Liver (tissue), 3 donors: Measurements from ENCODE around the gene SEC24C.

Experiments
- ATF3 ChIP-seq: IDR thresholded peaks from 2 replicates; pipeline ENCODE4 v1.6.1; 2016; ENCODE audit warnings: antibody characterized with exemption
- CTCF ChIP-seq: fragments of 150-350 bp; IDR thresholded peaks from 2 replicates; pipeline ENCODE4 v1.5.1; 2017; ENCODE audit warnings: improper control_type of control experiment, low read depth, low read length; ENCODE audit not compliant: missing input control
- FOXA1 ChIP-seq: IDR thresholded peaks from 2 replicates; pipeline ENCODE4 v1.6.1; 2016; ENCODE audit warnings: antibody characterized with exemption
- GABPA ChIP-seq, 2 donors: IDR thresholded peaks in 1 of 2; conservative IDR thresholded peaks in 1 of 2; 2 replicates each; pipeline ENCODE4 v1.6.1; 2016; ENCODE audit warnings: antibody characterized with exemption in 2 of 2, mild to moderate bottlenecking in 1 of 2, moderate library complexity in 1 of 2
- HNF4G ChIP-seq: IDR thresholded peaks from 2 replicates; pipeline ENCODE4 v1.6.1; 2016; ENCODE audit warnings: antibody characterized with exemption
- MAX ChIP-seq: IDR thresholded peaks from 2 replicates; pipeline ENCODE4 v1.6.1; 2016; ENCODE audit warnings: antibody characterized with exemption
- NR2F2 ChIP-seq: IDR thresholded peaks from 2 replicates; pipeline ENCODE4 v1.6.1; 2016; ENCODE audit warnings: antibody characterized with exemption
- RAD21 ChIP-seq, 2 donors: IDR thresholded peaks; 2 replicates each; pipeline ENCODE4 v1.6.1; 2016; ENCODE audit warnings: antibody characterized with exemption in 2 of 2, mild to moderate bottlenecking in 2 of 2
- REST ChIP-seq: IDR thresholded peaks from 2 replicates; pipeline ENCODE4 v1.6.1; 2016; ENCODE audit warnings: antibody characterized with exemption, mild to moderate bottlenecking
- SP1 ChIP-seq: IDR thresholded peaks from 2 replicates; pipeline ENCODE4 v1.6.1; 2018; ENCODE audit warnings: antibody characterized with exemption, mild to moderate bottlenecking
- TAF1 ChIP-seq: conservative IDR thresholded peaks from 2 replicates; pipeline ENCODE4 v1.6.1; 2016; ENCODE audit warnings: antibody characterized with exemption, mild to moderate bottlenecking
- YY1 ChIP-seq: IDR thresholded peaks from 2 replicates; pipeline ENCODE4 v1.6.1; 2016; ENCODE audit warnings: antibody characterized with exemption, mild to moderate bottlenecking
- ZBTB33 ChIP-seq: IDR thresholded peaks from 2 replicates; pipeline ENCODE4 v1.6.1; 2016; ENCODE audit warnings: antibody characterized with exemption
- donor health status: healthy.
- donor health status: healthy.

- TF ChIP-seq CTCF (no peak), NR2F2 (peak; percentile 99), YY1 (peak; percentile 99), REST (peak; percentile 84), MAX (peak; percentile 54), GABPA (IDR thresholded peaks at IDR 0.05 in 1 of 2, conservative IDR thresholded peaks at IDR 0.05 in 1 of 2) (peak; percentile 98 to 100), ZBTB33 (peak; percentile 77), TAF1 (peak; percentile 90), ATF3 (peak; percentile 15), FOXA1 (no peak), SP1 (peak; percentile 74), HNF4G (no peak), RAD21 (IDR thresholded peaks at IDR 0.05) (peak in 1 of 2 donors; percentile 19)
These were observed at the start of gene SEC24C for GRCh38 chr10:73743905-73744663.
